Hypothalamus (tissue), 51 donors: ENCODE data around the gene DOCK4.

Experiments used
- DNase-seq, 51 donors: peaks; one replicate each; lab custom pipeline; 2025; lab: John Stamatoyannopoulos, UW

DOCK4 gene

GRCh38 chr7:112195717-112196116 lies 10.5 kb downstream of the DOCK4 start:
- no peak for DNase-seq

GRCh38 chr7:112193915-112194502 lies 12.2 kb downstream of the DOCK4 start:
- DNase-seq: no peak

GRCh38 chr7:112192236-112193154 lies 13.7 kb downstream of the DOCK4 start:
- DNase-seq: no peak

GRCh38 chr7:112190120-112190519 lies 16.1 kb downstream of the DOCK4 start:
- no peak for DNase-seq

GRCh38 chr7:112189691-112190090 lies 16.5 kb downstream of the DOCK4 start:
- DNase-seq: no peak

- DNase-seq: no peak
Measured at GRCh38 chr7:112188257-112188656, 17.9 kb downstream of the DOCK4 start.

GRCh38 chr7:112186300-112186699 lies 19.9 kb downstream of the DOCK4 start:
- no peak for DNase-seq

- peak in 10 of 51 donors; percentile 12 to 42 (median 22) for DNase-seq
Measured at GRCh38 chr7:112185005-112185834, 21.0 kb downstream of the DOCK4 start.

GRCh38 chr7:112184455-112184854 lies 21.7 kb downstream of the DOCK4 start:
- peak in 16 of 51 donors; percentile 11 to 57 (median 33) for DNase-seq

GRCh38 chr7:112183266-112183665 lies 22.9 kb downstream of the DOCK4 start:
- no peak for DNase-seq

- DNase-seq: peak in 43 of 51 donors; percentile 16 to 85 (median 66)
Measured at GRCh38 chr7:112182749-112183148, 23.4 kb downstream of the DOCK4 start.

- no peak for DNase-seq
Measured at GRCh38 chr7:112180223-112180622, 26.0 kb downstream of the DOCK4 start.

GRCh38 chr7:112176693-112177415 lies 29.3 kb downstream of the DOCK4 start:
- DNase-seq: no peak

GRCh38 chr7:112176241-112176640 lies 30.0 kb downstream of the DOCK4 start:
- DNase-seq: no peak

GRCh38 chr7:112174192-112174591 lies 32.0 kb downstream of the DOCK4 start:
- DNase-seq: no peak

GRCh38 chr7:112173568-112173905 lies 32.7 kb downstream of the DOCK4 start:
- no peak for DNase-seq

GRCh38 chr7:112172870-112173567 lies 33.2 kb downstream of the DOCK4 start:
- DNase-seq: no peak

- no peak for DNase-seq
Measured at GRCh38 chr7:112171673-112172072, 34.5 kb downstream of the DOCK4 start.

- no peak for DNase-seq
Measured at GRCh38 chr7:112168915-112169314, 37.3 kb downstream of the DOCK4 start.

- DNase-seq: peak in 5 of 51 donors; percentile 22 to 42 (median 33)
Measured at GRCh38 chr7:112167147-112167546, 39.1 kb downstream of the DOCK4 start.
